ENCODE data around the gene EBF3.

The EBF3 gene

GRCh38 chr10:129909531-129910256 is 54.4 kb downstream of the EBF3 start:
- DNase-seq: no peak

GRCh38 chr10:129909080-129909479 is 55.0 kb downstream of the EBF3 start:
- DNase-seq: no peak

GRCh38 chr10:129908406-129908805 is 55.7 kb downstream of the EBF3 start:
- no peak for DNase-seq

- no peak for DNase-seq
Measured at GRCh38 chr10:129905553-129905952, 58.5 kb downstream of the EBF3 start.

GRCh38 chr10:129904323-129904722 is 59.8 kb downstream of the EBF3 start:
- DNase-seq: no peak

- DNase-seq: no peak
Measured at GRCh38 chr10:129901389-129902006, 62.6 kb downstream of the EBF3 start.

GRCh38 chr10:129900825-129901224 is 63.2 kb downstream of the EBF3 start:
- no peak for DNase-seq

- no peak for DNase-seq
Measured at GRCh38 chr10:129899276-129900130, 64.6 kb downstream of the EBF3 start.

GRCh38 chr10:129898706-129899268 is 65.3 kb downstream of the EBF3 start:
- DNase-seq: no peak

- no peak for DNase-seq
Measured at GRCh38 chr10:129897871-129898626, 66.0 kb downstream of the EBF3 start.

- DNase-seq: no peak
Measured at GRCh38 chr10:129896860-129897200, 67.2 kb downstream of the EBF3 start.

- no peak for DNase-seq
Measured at GRCh38 chr10:129896136-129896859, 67.8 kb downstream of the EBF3 start.

- no peak for DNase-seq
Measured at GRCh38 chr10:129895811-129896135, 68.3 kb downstream of the EBF3 start.

- DNase-seq: no peak
Measured at GRCh38 chr10:129894698-129895097, 69.4 kb downstream of the EBF3 start.

- DNase-seq: no peak
Measured at GRCh38 chr10:129893104-129894089, 70.7 kb downstream of the EBF3 start.

- no peak for DNase-seq
Measured at GRCh38 chr10:129892548-129893052, 71.5 kb downstream of the EBF3 start.

- DNase-seq: no peak
Measured at GRCh38 chr10:129891806-129892205, 72.3 kb downstream of the EBF3 start.

GRCh38 chr10:129890170-129890569 is 73.9 kb downstream of the EBF3 start:
- no peak for DNase-seq

GRCh38 chr10:129888784-129889616 is 75.1 kb downstream of the EBF3 start:
- peak; percentile 30 for DNase-seq
